Gastroesophageal sphincter (tissue), 4 donors: ENCODE results near the gene NEK7. TPM values are rescaled to one million over a fixed set of nuclear protein-coding genes. Genes with fewer than 3 reads are reported as not detected.

ENCODE experiments used
- ATAC-seq: fragments of 150-250 bp; one replicate; pipeline ENCODE4 v1.9.1; 2016; ENCODE audit warnings: mild to moderate bottlenecking, moderate library complexity
- H3K27ac ChIP-seq, 4 donors: fragments of 200-600 bp; sonication (generic) in 3 of 4; 1 replicate in 3 of 4; 2 replicates in 1 of 4; pipeline ENCODE4 v1.5.1; 2016 to 2019
- H3K27me3 ChIP-seq: fragments of 200-600 bp; sonication (generic); one replicate; pipeline ENCODE4 v1.5.1; 2019
- H3K36me3 ChIP-seq, 2 donors: fragments of 200-600 bp; sonication (generic); one replicate each; pipeline ENCODE4 v1.5.1; 2019; ENCODE audit warnings: control low read depth in 1 of 2
- H3K4me1 ChIP-seq, 3 donors: fragments of 200-600 bp; sonication (generic); 1 replicate in 2 of 3; 2 replicates in 1 of 3; pipeline ENCODE4 v1.5.1; 2016 to 2019; ENCODE audit warnings: control low read depth in 2 of 3
- H3K4me3 ChIP-seq, 2 donors: fragments of 200-600 bp; sonication (generic); one replicate each; pipeline ENCODE4 v1.5.1; 2019; ENCODE audit warnings: mild to moderate bottlenecking in 1 of 2, moderate library complexity in 1 of 2
- H3K9me3 ChIP-seq, 3 donors: fragments of 200-600 bp; sonication (generic); one replicate each; pipeline ENCODE4 v1.5.1; 2017 to 2019; ENCODE audit warnings: control low read depth in 2 of 3
- CTCF ChIP-seq, 4 experiments: fragments of 200-600 bp in 2 of 4; fragments of 450-650 bp in 2 of 4; sonication (generic) in 1 of 4; IDR thresholded peaks; one replicate each; pipeline ENCODE4 v1.5.1; 2017 to 2019; ENCODE audit warnings: antibody characterized with exemption in 4 of 4, mild to moderate bottlenecking in 2 of 4, moderate library complexity in 2 of 4
- EP300 ChIP-seq: sonication (generic); formaldehyde crosslinking; IDR thresholded peaks from one replicate; pipeline ENCODE4 v1.6.1; 2017; ENCODE audit warnings: antibody characterized with exemption, mild to moderate bottlenecking
- POLR2A ChIP-seq, 2 donors: fragments of 450-650 bp; IDR thresholded peaks; one replicate each; pipeline ENCODE4 v1.6.1; 2017; ENCODE audit warnings: antibody characterized with exemption in 2 of 2, mild to moderate bottlenecking in 2 of 2, moderate library complexity in 1 of 2
- POLR2AphosphoS5 ChIP-seq: sonication (generic); formaldehyde crosslinking; IDR thresholded peaks from one replicate; pipeline ENCODE4 v1.6.1; 2017; ENCODE audit warnings: antibody characterized with exemption
- WGBS, 2 donors: methylation state at CpG; one replicate each; pipeline ENCODE4 v1.1.5; 2018; ENCODE audit warnings: low coverage in 1 of 2; 5-methylcytosine and 5-hydroxymethylcytosine counted together
- total RNA-seq, 4 donors: library from RNA; depleted of rRNA; stranded (reverse); fragments of >200 nt; gene quantifications; one replicate each; pipeline ENCODE4 v1.1.0, GENCODE V29; 2016

Gene NEK7
- total RNA-seq, 4 donors from 2014 or later = 114 to 250 (median 181) TPM

GRCh38 chr1:198199105-198199504 is 42.3 kb downstream of the NEK7 start:
- Histone ChIP-seq H3K9me3 (no peaks in the 10 kb centered on the region), H3K4me3 (no peak overlapping the region), H3K27ac (no peak overlapping the region), H3K36me3 (no peaks in the 10 kb centered on the region), H3K27me3 (no peaks in the 10 kb centered on the region), H3K4me1 (peaks cover 2 to 59% (median 18%) of the 10 kb centered on the region in 3 donors)
- no peak for ATAC-seq
- TF ChIP-seq POLR2AphosphoS5 (no peak), POLR2A (IDR thresholded peaks at IDR 0.05) (no peak), CTCF (IDR thresholded peaks at IDR 0.05) (no peak), EP300 (no peak)

GRCh38 chr1:198201956-198202784 is 45.4 kb downstream of the NEK7 start:
- Histone ChIP-seq H3K9me3 (no peaks in the 10 kb centered on the region), H3K4me3 (no peak overlapping the region), H3K27ac (no peak overlapping the region), H3K4me1 (peaks cover 4 to 61% (median 18%) of the 10 kb centered on the region in 3 donors), H3K27me3 (no peaks in the 10 kb centered on the region), H3K36me3 (no peaks in the 10 kb centered on the region)
- TF ChIP-seq POLR2A (IDR thresholded peaks at IDR 0.05) (no peak), EP300 (no peak), POLR2AphosphoS5 (no peak), CTCF (IDR thresholded peaks at IDR 0.05) (no peak)
- no peak for ATAC-seq
- 76 to 78% methylated on average over 10 of the region's 10 CpGs for WGBS, 2 donors

- 93 to 100% methylated on average over 1 of the region's 1 CpG for WGBS, 2 donors
- Histone ChIP-seq H3K27me3 (no peaks in the 10 kb centered on the region), H3K4me3 (no peak overlapping the region), H3K36me3 (no peaks in the 10 kb centered on the region), H3K4me1 (peaks cover 4 to 60% (median 18%) of the 10 kb centered on the region in 3 donors), H3K9me3 (no peaks in the 10 kb centered on the region), H3K27ac (no peak overlapping the region)
- ATAC-seq = no peak
- TF ChIP-seq CTCF (IDR thresholded peaks at IDR 0.05) (no peak), POLR2A (IDR thresholded peaks at IDR 0.05) (no peak), POLR2AphosphoS5 (no peak), EP300 (no peak)
These were observed 46.6 kb downstream of the NEK7 start for GRCh38 chr1:198203434-198203833.

- no peaks in the 10 kb centered on the region for H3K36me3 ChIP-seq
- TF ChIP-seq POLR2A (IDR thresholded peaks at IDR 0.05) (no peak), POLR2AphosphoS5 (no peak), CTCF (IDR thresholded peaks at IDR 0.05) (no peak), EP300 (no peak)
- ATAC-seq = no peak
- no peaks in the 10 kb centered on the region for H3K9me3 ChIP-seq
- WGBS, 2 donors = 38 to 47% methylated on average over 3 to 5 of the region's 5 CpGs
- H3K4me1 ChIP-seq = peaks cover 2 to 43% (median 10%) of the 10 kb centered on the region in 3 donors
- no peak overlapping the region for H3K4me3 ChIP-seq
- H3K27me3 ChIP-seq = no peaks in the 10 kb centered on the region
- no peak overlapping the region for H3K27ac ChIP-seq
These were observed 48.4 kb downstream of the NEK7 start for GRCh38 chr1:198205016-198205684.

GRCh38 chr1:198206292-198206691 is 49.5 kb downstream of the NEK7 start:
- TF ChIP-seq EP300 = no peak
- no peak overlapping the region for H3K4me3 ChIP-seq
- peaks cover 2 to 33% (median 9%) of the 10 kb centered on the region in 3 donors for H3K4me1 ChIP-seq
- H3K27me3 ChIP-seq = no peaks in the 10 kb centered on the region
- no peaks in the 10 kb centered on the region for H3K36me3 ChIP-seq
- no peak for ATAC-seq
- no peaks in the 10 kb centered on the region for H3K9me3 ChIP-seq
- 73 to 78% methylated on average over 3 of the region's 3 CpGs for WGBS, 2 donors
- no peak overlapping the region for H3K27ac ChIP-seq
